GM23338 (cell line): ENCODE results near the gene AOC2. TPM values are rescaled to one million over a fixed set of nuclear protein-coding genes. Genes with fewer than 3 reads are reported as not detected.

Experiments used
- ATAC-seq: fragments of 200-7000 bp; cut with Tn5 transposase; 3 replicates; pipeline ENCODE4 v1.9.1; 2020
- DNase-seq: peaks from one replicate; pipeline ENCODE4 v3.0.0-alpha.2; 2015; ENCODE audit warnings: low spot score
- H2AFZ ChIP-seq: fragments of 200-600 bp; sonication (generic); 2 replicates; pipeline ENCODE4 v1.8.0; 2016; ENCODE audit warnings: antibody characterized with exemption, mild to moderate bottlenecking, moderate library complexity
- H3F3A ChIP-seq: fragments of 200-600 bp; sonication (generic); replicated peaks from 2 replicates; pipeline ENCODE4 v1.8.0; 2017; ENCODE audit warnings: antibody characterized with exemption, mixed run types, low read depth
- H3K27ac ChIP-seq: fragments of 200-600 bp; sonication (generic); 2 replicates; pipeline ENCODE4 v1.6.1; 2016; ENCODE audit warnings: low read depth
- H3K27me3 ChIP-seq: fragments of 200-600 bp; sonication (generic); 2 replicates; pipeline ENCODE4 v1.8.0; 2016; ENCODE audit warnings: mild to moderate bottlenecking, mixed run types, moderate library complexity; ENCODE audit not compliant: insufficient read depth
- H3K36me3 ChIP-seq: fragments of 200-600 bp; sonication (generic); 2 replicates; pipeline ENCODE4 v1.8.0; 2016; ENCODE audit warnings: mild to moderate bottlenecking; ENCODE audit not compliant: insufficient read depth
- H3K4me1 ChIP-seq: fragments of 200-600 bp; sonication (generic); 2 replicates; pipeline ENCODE4 v1.8.0; 2016; ENCODE audit warnings: mild to moderate bottlenecking, moderate library complexity; ENCODE audit not compliant: insufficient read depth
- H3K4me2 ChIP-seq: fragments of 200-600 bp; sonication (generic); 2 replicates; pipeline ENCODE4 v1.7.1; 2017; ENCODE audit warnings: mixed run types
- H3K4me3 ChIP-seq: fragments of 200-600 bp; sonication (generic); 2 replicates; pipeline ENCODE4 v1.6.1; 2016; ENCODE audit warnings: mixed run types
- H3K79me2 ChIP-seq: fragments of 200-600 bp; sonication (generic); replicated peaks from 2 replicates; pipeline ENCODE4 v1.8.0; 2017; ENCODE audit warnings: mild to moderate bottlenecking; ENCODE audit not compliant: insufficient read depth
- H3K9me2 ChIP-seq: fragments of 200-600 bp; sonication (generic); 2 replicates; pipeline ENCODE4 v1.8.0; 2017; ENCODE audit not compliant: insufficient read depth
- H4K20me1 ChIP-seq: fragments of 200-600 bp; sonication (generic); replicated peaks from 2 replicates; pipeline ENCODE4 v1.8.0; 2017; ENCODE audit warnings: mild to moderate bottlenecking; ENCODE audit not compliant: insufficient read depth
- H3K27ac Mint-ChIP-seq: 2 replicates; pipeline ENCODE4 v1.8.0; 2020; ENCODE audit warnings: inconsistent platforms, mild to moderate bottlenecking, moderate library complexity, mixed read lengths
- H3K27me3 Mint-ChIP-seq: 3 replicates; pipeline ENCODE4 v1.8.0; 2022; ENCODE audit warnings: low read depth, mild to moderate bottlenecking, moderate library complexity, mixed read lengths, inconsistent platforms; ENCODE audit not compliant: insufficient read depth, poor library complexity
- H3K36me3 Mint-ChIP-seq: 3 replicates; pipeline ENCODE4 v1.8.0; 2021; ENCODE audit warnings: low read depth, mild to moderate bottlenecking, inconsistent platforms, moderate library complexity, mixed read lengths
- H3K4me1 Mint-ChIP-seq: 3 replicates; pipeline ENCODE4 v1.8.0; 2020; ENCODE audit warnings: mild to moderate bottlenecking, inconsistent platforms, mixed read lengths
- H3K4me3 Mint-ChIP-seq: 3 replicates; pipeline ENCODE4 v1.8.0; 2021; ENCODE audit warnings: moderate library complexity, mild to moderate bottlenecking, inconsistent platforms, mixed read lengths
- H3K9me3 Mint-ChIP-seq: 3 replicates; pipeline ENCODE4 v1.8.0; 2020; ENCODE audit warnings: moderate library complexity, mild to moderate bottlenecking, inconsistent platforms, mixed read lengths
- EZH2 ChIP-seq: fragments of 200-600 bp; sonication (generic); IDR thresholded peaks from one replicate; pipeline ENCODE4 v1.8.0; 2017; ENCODE audit warnings: antibody characterized with exemption, mild to moderate bottlenecking, low read depth; ENCODE audit not compliant: unreplicated experiment
- NANOG ChIP-seq: IDR thresholded peaks from 2 replicates; pipeline ENCODE4 v1.6.1; 2016; ENCODE audit warnings: antibody characterized with exemption, borderline replicate concordance
- ZNF331 ChIP-seq: fragments of 250-450 bp; sonication (Bioruptor Pico); IDR thresholded peaks from 2 replicates; pipeline ENCODE4 v1.5.0; 2020; ENCODE audit warnings: low read depth, mild to moderate bottlenecking, moderate library complexity
- ZNF462 ChIP-seq: fragments of 250-450 bp; sonication (Bioruptor Pico); IDR thresholded peaks from 2 replicates; pipeline ENCODE4 v1.5.0; 2020; ENCODE audit warnings: mild to moderate bottlenecking, moderate library complexity
- polyA plus RNA-seq: library from polyadenylated mRNA; unstranded; fragments of >200 nt; fragmentation: Nextera tagmentation; extraction: Ambion mirVana; gene quantifications from 2 replicates; pipeline ENCODE4 v1.2.1, GENCODE V29; 2016
- total RNA-seq: library from RNA; depleted of rRNA; stranded (reverse); fragments of >200 nt; shearing (Covaris generic); gene quantifications from 2 replicates; pipeline ENCODE4 v1.2.3, GENCODE V29; 2014
- TF ChIP-seq, protein P1 (sequence below): IDR thresholded peaks from 2 replicates; pipeline ENCODE4 v1.6.1; 2016; ENCODE audit warnings: antibody characterized with exemption
- TF ChIP-seq, protein P2 (sequence below), 2 experiments: fragments of 200-600 bp in 1 of 2; sonication (generic) in 1 of 2; conservative IDR thresholded peaks; 2 replicates each; pipeline versions ENCODE4 v1.5.1 to v1.6.1; 2016 to 2017; ENCODE audit warnings: antibody characterized with exemption in 2 of 2, low read depth in 2 of 2, mild to moderate bottlenecking in 2 of 2, moderate library complexity in 1 of 2
- TF ChIP-seq, protein P3 (sequence below): IDR thresholded peaks from one replicate; pipeline ENCODE4 v1.6.1; 2018; ENCODE audit warnings: antibody characterized with exemption; ENCODE audit not compliant: unreplicated experiment

Gene AOC2
- total and polyA plus RNA-seq, 2 experiments from 2014 or later = 2.0 to 5.8 TPM

- Histone ChIP-seq H3K27me3 (no peaks in the 10 kb centered on the region), H3K4me2 (no peak overlapping the region), H4K20me1 (0 out of 2 replicates have a peak, but pooled peaks cover 6% of the 10 kb centered on the region), H3K36me3 (peaks cover 9% of the 10 kb centered on the region), H2AFZ (no peak overlapping the region), H3K4me1 (peaks cover 5% of the 10 kb centered on the region; the same call in 1 of the 2 replicates), H3K9me2 (no peaks in the 10 kb centered on the region), H3K4me3 (no peak overlapping the region), H3K27ac (no peak overlapping the region), H3K79me2 (peaks cover 26% of the 10 kb centered on the region), H3F3A (no peaks in the 10 kb centered on the region)
- ATAC-seq = no peak
- H3K36me3 Mint-ChIP-seq = peaks cover 20% of the 10 kb centered on the region
- H3K4me3 Mint-ChIP-seq = no peak overlapping the region; the same call in 2 of the 3 replicates
- peaks cover 16% of the 10 kb centered on the region for H3K4me1 Mint-ChIP-seq
- H3K27me3 Mint-ChIP-seq = peaks cover 10% of the 10 kb centered on the region
- TF ChIP-seq, protein P1, sequence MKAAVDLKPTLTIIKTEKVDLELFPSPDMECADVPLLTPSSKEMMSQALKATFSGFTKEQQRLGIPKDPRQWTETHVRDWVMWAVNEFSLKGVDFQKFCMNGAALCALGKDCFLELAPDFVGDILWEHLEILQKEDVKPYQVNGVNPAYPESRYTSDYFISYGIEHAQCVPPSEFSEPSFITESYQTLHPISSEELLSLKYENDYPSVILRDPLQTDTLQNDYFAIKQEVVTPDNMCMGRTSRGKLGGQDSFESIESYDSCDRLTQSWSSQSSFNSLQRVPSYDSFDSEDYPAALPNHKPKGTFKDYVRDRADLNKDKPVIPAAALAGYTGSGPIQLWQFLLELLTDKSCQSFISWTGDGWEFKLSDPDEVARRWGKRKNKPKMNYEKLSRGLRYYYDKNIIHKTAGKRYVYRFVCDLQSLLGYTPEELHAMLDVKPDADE = no peak
- TF ChIP-seq, protein P2, sequence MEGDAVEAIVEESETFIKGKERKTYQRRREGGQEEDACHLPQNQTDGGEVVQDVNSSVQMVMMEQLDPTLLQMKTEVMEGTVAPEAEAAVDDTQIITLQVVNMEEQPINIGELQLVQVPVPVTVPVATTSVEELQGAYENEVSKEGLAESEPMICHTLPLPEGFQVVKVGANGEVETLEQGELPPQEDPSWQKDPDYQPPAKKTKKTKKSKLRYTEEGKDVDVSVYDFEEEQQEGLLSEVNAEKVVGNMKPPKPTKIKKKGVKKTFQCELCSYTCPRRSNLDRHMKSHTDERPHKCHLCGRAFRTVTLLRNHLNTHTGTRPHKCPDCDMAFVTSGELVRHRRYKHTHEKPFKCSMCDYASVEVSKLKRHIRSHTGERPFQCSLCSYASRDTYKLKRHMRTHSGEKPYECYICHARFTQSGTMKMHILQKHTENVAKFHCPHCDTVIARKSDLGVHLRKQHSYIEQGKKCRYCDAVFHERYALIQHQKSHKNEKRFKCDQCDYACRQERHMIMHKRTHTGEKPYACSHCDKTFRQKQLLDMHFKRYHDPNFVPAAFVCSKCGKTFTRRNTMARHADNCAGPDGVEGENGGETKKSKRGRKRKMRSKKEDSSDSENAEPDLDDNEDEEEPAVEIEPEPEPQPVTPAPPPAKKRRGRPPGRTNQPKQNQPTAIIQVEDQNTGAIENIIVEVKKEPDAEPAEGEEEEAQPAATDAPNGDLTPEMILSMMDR (conservative IDR thresholded peaks at IDR 0.05; ENCODE audit: low read depth in 2 of 2) = no peak
- no peak for TF ChIP-seq EZH2
- no peak for TF ChIP-seq ZNF331 (CRISPR knock-in tag)
- no peak for TF ChIP-seq ZNF462 (CRISPR knock-in tag)
- TF ChIP-seq, protein P3, sequence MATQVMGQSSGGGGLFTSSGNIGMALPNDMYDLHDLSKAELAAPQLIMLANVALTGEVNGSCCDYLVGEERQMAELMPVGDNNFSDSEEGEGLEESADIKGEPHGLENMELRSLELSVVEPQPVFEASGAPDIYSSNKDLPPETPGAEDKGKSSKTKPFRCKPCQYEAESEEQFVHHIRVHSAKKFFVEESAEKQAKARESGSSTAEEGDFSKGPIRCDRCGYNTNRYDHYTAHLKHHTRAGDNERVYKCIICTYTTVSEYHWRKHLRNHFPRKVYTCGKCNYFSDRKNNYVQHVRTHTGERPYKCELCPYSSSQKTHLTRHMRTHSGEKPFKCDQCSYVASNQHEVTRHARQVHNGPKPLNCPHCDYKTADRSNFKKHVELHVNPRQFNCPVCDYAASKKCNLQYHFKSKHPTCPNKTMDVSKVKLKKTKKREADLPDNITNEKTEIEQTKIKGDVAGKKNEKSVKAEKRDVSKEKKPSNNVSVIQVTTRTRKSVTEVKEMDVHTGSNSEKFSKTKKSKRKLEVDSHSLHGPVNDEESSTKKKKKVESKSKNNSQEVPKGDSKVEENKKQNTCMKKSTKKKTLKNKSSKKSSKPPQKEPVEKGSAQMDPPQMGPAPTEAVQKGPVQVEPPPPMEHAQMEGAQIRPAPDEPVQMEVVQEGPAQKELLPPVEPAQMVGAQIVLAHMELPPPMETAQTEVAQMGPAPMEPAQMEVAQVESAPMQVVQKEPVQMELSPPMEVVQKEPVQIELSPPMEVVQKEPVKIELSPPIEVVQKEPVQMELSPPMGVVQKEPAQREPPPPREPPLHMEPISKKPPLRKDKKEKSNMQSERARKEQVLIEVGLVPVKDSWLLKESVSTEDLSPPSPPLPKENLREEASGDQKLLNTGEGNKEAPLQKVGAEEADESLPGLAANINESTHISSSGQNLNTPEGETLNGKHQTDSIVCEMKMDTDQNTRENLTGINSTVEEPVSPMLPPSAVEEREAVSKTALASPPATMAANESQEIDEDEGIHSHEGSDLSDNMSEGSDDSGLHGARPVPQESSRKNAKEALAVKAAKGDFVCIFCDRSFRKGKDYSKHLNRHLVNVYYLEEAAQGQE = no peak
- TF ChIP-seq NANOG = no peak
- H3K9me3 Mint-ChIP-seq = no peaks in the 10 kb centered on the region
- no peak for DNase-seq
- no peak overlapping the region for H3K27ac Mint-ChIP-seq
Observed at GRCh38 chr17:42830971-42831370, 13.4 kb upstream of the AOC2 start.
